Neural cell (in vitro differentiated cells): ENCODE results near the gene ETV3. TPM values are rescaled to one million over a fixed set of nuclear protein-coding genes. Genes with fewer than 3 reads are reported as not detected.

Experiments used
- H2AFZ ChIP-seq: fragments of 200-600, 300-800 bp; sonication (generic), shearing (Covaris generic); 2 replicates; pipeline ENCODE4 v1.6.0; 2014; ENCODE audit warnings: low read depth, mild to moderate bottlenecking, antibody characterized with exemption, low read length, moderate library complexity
- H3F3A ChIP-seq: fragments of 200-600 bp; shearing (Covaris generic); 2 replicates; pipeline ENCODE4 v1.6.1; 2016; ENCODE audit warnings: mild to moderate bottlenecking, moderate library complexity, mixed read lengths, antibody characterized with exemption, low read length; ENCODE audit not compliant: insufficient read depth, poor library complexity, severe bottlenecking
- H3K27ac ChIP-seq: fragments of 200-600, 300-800 bp; sonication (generic), shearing (Covaris generic); 2 replicates; pipeline ENCODE4 v1.5.1; 2014; ENCODE audit warnings: mild to moderate bottlenecking, low read length, moderate library complexity
- H3K27me3 ChIP-seq: fragments of 300-800, 200-600 bp; sonication (generic), shearing (Covaris generic); 2 replicates; pipeline ENCODE4 v1.6.0; 2014; ENCODE audit warnings: mild to moderate bottlenecking, low read depth, low read length, moderate library complexity; ENCODE audit not compliant: insufficient read depth
- H3K36me3 ChIP-seq: fragments of 300-800, 200-600 bp; sonication (generic), shearing (Covaris generic); 2 replicates; pipeline ENCODE4 v1.5.1; 2014; ENCODE audit warnings: mild to moderate bottlenecking, antibody characterized with exemption, low read length, moderate library complexity; ENCODE audit not compliant: insufficient read depth
- H3K4me2 ChIP-seq: fragments of 300-800, 200-600 bp; sonication (generic), shearing (Covaris generic); 2 replicates; pipeline ENCODE4 v1.6.0; 2014; ENCODE audit warnings: mild to moderate bottlenecking, low read length
- H3K4me3 ChIP-seq: fragments of 300-800, 200-600 bp; sonication (generic), shearing (Covaris generic); 2 replicates; pipeline ENCODE4 v1.5.1; 2014; ENCODE audit warnings: mild to moderate bottlenecking, low read length, moderate library complexity
- H3K79me2 ChIP-seq: fragments of 200-600 bp; shearing (Covaris generic); replicated peaks from 2 replicates; pipeline ENCODE4 v1.6.0; 2014; ENCODE audit warnings: mild to moderate bottlenecking, low read length, moderate library complexity; ENCODE audit not compliant: insufficient read depth
- H3K9ac ChIP-seq: fragments of 300-800, 200-600 bp; sonication (generic), shearing (Covaris generic); 2 replicates; pipeline ENCODE4 v1.6.1; 2016; ENCODE audit warnings: mild to moderate bottlenecking, low read length, mixed read lengths
- H3K9me2 ChIP-seq: fragments of 200-600 bp; shearing (Covaris generic); 2 replicates; pipeline ENCODE4 v1.6.1; 2016; ENCODE audit warnings: mild to moderate bottlenecking, low read length, mixed read lengths; ENCODE audit not compliant: insufficient read depth
- H3K9me3 ChIP-seq: fragments of 200-600, 300-800 bp; sonication (generic), shearing (Covaris generic); 2 replicates; pipeline ENCODE4 v1.6.1; 2016; ENCODE audit warnings: mild to moderate bottlenecking, mixed run types, low read length, moderate library complexity, mixed read lengths
- H4K20me1 ChIP-seq: fragments of 200-600 bp; shearing (Covaris generic); 2 replicates; pipeline ENCODE4 v1.6.1; 2016; ENCODE audit warnings: mild to moderate bottlenecking, mixed run types; ENCODE audit not compliant: insufficient read depth
- CTCF ChIP-seq: fragments of 450-650 bp; IDR thresholded peaks from 2 replicates; pipeline ENCODE4 v1.5.1; 2014; ENCODE audit warnings: antibody characterized with exemption, mild to moderate bottlenecking, moderate library complexity; ENCODE audit not compliant: poor library complexity, severe bottlenecking
- EP300 ChIP-seq: fragments of 450-650 bp; conservative IDR thresholded peaks from 2 replicates; pipeline ENCODE4 v1.6.1; 2014; ENCODE audit warnings: antibody characterized with exemption, mild to moderate bottlenecking, moderate library complexity; ENCODE audit not compliant: poor library complexity, severe bottlenecking
- EZH2 ChIP-seq: fragments of 200-600, 300-800 bp; shearing (Covaris generic), sonication (generic); IDR thresholded peaks from 2 replicates; pipeline ENCODE4 v1.6.1; 2014; ENCODE audit warnings: antibody characterized with exemption, low read length, borderline replicate concordance, mild to moderate bottlenecking; ENCODE audit not compliant: insufficient read depth, poor library complexity, severe bottlenecking
- MXI1 ChIP-seq: fragments of 450-650 bp; conservative IDR thresholded peaks from 2 replicates; pipeline ENCODE4 v1.6.1; 2014; ENCODE audit warnings: antibody characterized with exemption, mild to moderate bottlenecking; ENCODE audit not compliant: poor library complexity, severe bottlenecking
- POLR2AphosphoS5 ChIP-seq: IDR thresholded peaks from 2 replicates; pipeline ENCODE4 v1.6.1; 2012
- RAD21 ChIP-seq: fragments of 450-650 bp; conservative IDR thresholded peaks from 2 replicates; pipeline ENCODE4 v1.6.1; 2014; ENCODE audit warnings: antibody characterized with exemption, mild to moderate bottlenecking, moderate library complexity
- REST ChIP-seq: IDR thresholded peaks from 2 replicates; pipeline ENCODE4 v1.6.1; 2012; ENCODE audit warnings: borderline replicate concordance
- SMC3 ChIP-seq: fragments of 450-650 bp; conservative IDR thresholded peaks from 2 replicates; pipeline ENCODE4 v1.6.1; 2014; ENCODE audit warnings: antibody characterized with exemption, mild to moderate bottlenecking, moderate library complexity; ENCODE audit not compliant: poor library complexity
- TAF1 ChIP-seq: IDR thresholded peaks from 2 replicates; pipeline ENCODE4 v1.6.1; 2012; ENCODE audit warnings: low read depth
- polyA plus RNA-seq: library from polyadenylated mRNA; depleted of rRNA; stranded (reverse); fragments of >200 nt; gene quantifications from 2 replicates; pipeline ENCODE4 v1.2.3, GENCODE V29; 2014

ETV3 gene
- polyA plus RNA-seq, 1 donor from 2014 or later: 9.9 TPM

GRCh38 chr1:157092831-157093230, 45.4 kb downstream of the ETV3 start:
- Histone ChIP-seq H3K27ac (no peak overlapping the region), H3K27me3 (no peaks in the 10 kb centered on the region), H3K4me2 (no peak overlapping the region), H2AFZ (no peak overlapping the region), H3K79me2 (no peaks in the 10 kb centered on the region), H3K4me3 (no peak overlapping the region), H4K20me1 (no peaks in the 10 kb centered on the region), H3K9me3 (no peaks in the 10 kb centered on the region), H3F3A (no peaks in the 10 kb centered on the region), H3K9me2 (no peaks in the 10 kb centered on the region), H3K36me3 (no peaks in the 10 kb centered on the region), H3K9ac (no peak overlapping the region)
- no peak for TF ChIP-seq SMC3
- TF ChIP-seq TAF1: no peak
- no peak for TF ChIP-seq POLR2AphosphoS5
- no peak for TF ChIP-seq MXI1
- TF ChIP-seq EZH2: no peak
- no peak for TF ChIP-seq RAD21
- TF ChIP-seq REST: no peak
- no peak for TF ChIP-seq EP300
- no peak for TF ChIP-seq CTCF

GRCh38 chr1:157091668-157092273, 46.4 kb downstream of the ETV3 start:
- no peak overlapping the region for H3K27ac ChIP-seq
- no peaks in the 10 kb centered on the region for H3K9me2 ChIP-seq
- H2AFZ ChIP-seq: no peak overlapping the region
- H3K36me3 ChIP-seq: no peaks in the 10 kb centered on the region
- no peaks in the 10 kb centered on the region for H3K27me3 ChIP-seq
- H3K4me3 ChIP-seq: no peak overlapping the region
- no peaks in the 10 kb centered on the region for H3F3A ChIP-seq
- H3K9me3 ChIP-seq: no peaks in the 10 kb centered on the region
- TF ChIP-seq MXI1: no peak
- no peak for TF ChIP-seq EP300
- TF ChIP-seq REST: no peak
- TF ChIP-seq CTCF: no peak
- no peak for TF ChIP-seq EZH2
- H3K79me2 ChIP-seq: no peaks in the 10 kb centered on the region
- H3K4me2 ChIP-seq: no peak overlapping the region
- no peak overlapping the region for H3K9ac ChIP-seq
- no peaks in the 10 kb centered on the region for H4K20me1 ChIP-seq
